Brain microvascular endothelial cell (primary cell): ENCODE data around the gene PSEN1.

Experiments
- DNase-seq: peaks from one replicate; pipeline ENCODE4 v3.0.0-alpha.2; 2020
- H3K27ac ChIP-seq: fragments of 250-450 bp; sonication (Bioruptor Pico); 2 replicates; pipeline ENCODE4 v1.5.1; 2020; ENCODE audit warnings: mild to moderate bottlenecking, moderate library complexity
- H3K27me3 ChIP-seq: fragments of 250-450 bp; sonication (Bioruptor Pico); replicated peaks from 2 replicates; pipeline ENCODE4 v1.5.1; 2020; ENCODE audit warnings: mild to moderate bottlenecking
- H3K36me3 ChIP-seq: fragments of 250-450 bp; sonication (Bioruptor Pico); replicated peaks from 2 replicates; pipeline ENCODE4 v1.5.1; 2020; ENCODE audit warnings: mild to moderate bottlenecking
- H3K4me3 ChIP-seq: 2 replicates; pipeline ENCODE4 v1.5.1; 2011; ENCODE audit warnings: low read depth, mild to moderate bottlenecking, control low read depth, low read length, moderate library complexity
- in situ Hi-C: cut with HindIII; loops from 2 replicates; pipeline ENCODE4 v1.10.0; 2017; ENCODE audit warnings: low sequenced_read_pairs, low pct_ligation_motif_present
- TF ChIP-seq, protein P1 (sequence below): IDR thresholded peaks from 2 replicates; pipeline ENCODE4 v1.5.1; 2011; ENCODE audit warnings: low read depth, mild to moderate bottlenecking, moderate library complexity, low read length, control low read depth, inconsistent platforms; ENCODE audit errors: missing control alignments

PSEN1 gene

DNA sequence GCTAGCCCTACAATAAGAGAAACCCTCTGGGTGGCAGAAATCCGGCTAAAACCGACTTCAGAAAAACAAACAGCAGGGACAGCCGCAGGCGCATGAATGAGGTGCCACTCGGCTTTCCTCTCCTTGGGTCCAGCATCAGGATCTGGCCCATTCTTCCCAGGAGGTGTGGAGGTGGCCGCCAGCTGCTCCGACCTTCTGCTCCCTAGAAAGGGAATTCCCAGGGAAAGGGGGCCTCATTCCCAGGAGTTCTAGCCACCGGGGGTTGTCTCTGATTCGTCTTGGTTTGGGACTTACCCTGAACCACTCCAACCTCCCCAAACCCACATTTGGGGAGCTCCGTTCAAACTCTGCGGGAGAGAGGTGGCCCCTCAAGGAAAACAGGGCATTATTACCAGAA lies 114.0 kb downstream of the PSEN1 start:
- Histone ChIP-seq H3K4me3 (no peak overlapping the region), H3K27ac (no peak overlapping the region), H3K36me3 (no peaks in the 10 kb centered on the region), H3K27me3 (no peaks in the 10 kb centered on the region)
- TF ChIP-seq, protein P1, sequence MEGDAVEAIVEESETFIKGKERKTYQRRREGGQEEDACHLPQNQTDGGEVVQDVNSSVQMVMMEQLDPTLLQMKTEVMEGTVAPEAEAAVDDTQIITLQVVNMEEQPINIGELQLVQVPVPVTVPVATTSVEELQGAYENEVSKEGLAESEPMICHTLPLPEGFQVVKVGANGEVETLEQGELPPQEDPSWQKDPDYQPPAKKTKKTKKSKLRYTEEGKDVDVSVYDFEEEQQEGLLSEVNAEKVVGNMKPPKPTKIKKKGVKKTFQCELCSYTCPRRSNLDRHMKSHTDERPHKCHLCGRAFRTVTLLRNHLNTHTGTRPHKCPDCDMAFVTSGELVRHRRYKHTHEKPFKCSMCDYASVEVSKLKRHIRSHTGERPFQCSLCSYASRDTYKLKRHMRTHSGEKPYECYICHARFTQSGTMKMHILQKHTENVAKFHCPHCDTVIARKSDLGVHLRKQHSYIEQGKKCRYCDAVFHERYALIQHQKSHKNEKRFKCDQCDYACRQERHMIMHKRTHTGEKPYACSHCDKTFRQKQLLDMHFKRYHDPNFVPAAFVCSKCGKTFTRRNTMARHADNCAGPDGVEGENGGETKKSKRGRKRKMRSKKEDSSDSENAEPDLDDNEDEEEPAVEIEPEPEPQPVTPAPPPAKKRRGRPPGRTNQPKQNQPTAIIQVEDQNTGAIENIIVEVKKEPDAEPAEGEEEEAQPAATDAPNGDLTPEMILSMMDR: no peak
- DNase-seq: no peak
- in situ Hi-C loops: no loop called here

DNA sequence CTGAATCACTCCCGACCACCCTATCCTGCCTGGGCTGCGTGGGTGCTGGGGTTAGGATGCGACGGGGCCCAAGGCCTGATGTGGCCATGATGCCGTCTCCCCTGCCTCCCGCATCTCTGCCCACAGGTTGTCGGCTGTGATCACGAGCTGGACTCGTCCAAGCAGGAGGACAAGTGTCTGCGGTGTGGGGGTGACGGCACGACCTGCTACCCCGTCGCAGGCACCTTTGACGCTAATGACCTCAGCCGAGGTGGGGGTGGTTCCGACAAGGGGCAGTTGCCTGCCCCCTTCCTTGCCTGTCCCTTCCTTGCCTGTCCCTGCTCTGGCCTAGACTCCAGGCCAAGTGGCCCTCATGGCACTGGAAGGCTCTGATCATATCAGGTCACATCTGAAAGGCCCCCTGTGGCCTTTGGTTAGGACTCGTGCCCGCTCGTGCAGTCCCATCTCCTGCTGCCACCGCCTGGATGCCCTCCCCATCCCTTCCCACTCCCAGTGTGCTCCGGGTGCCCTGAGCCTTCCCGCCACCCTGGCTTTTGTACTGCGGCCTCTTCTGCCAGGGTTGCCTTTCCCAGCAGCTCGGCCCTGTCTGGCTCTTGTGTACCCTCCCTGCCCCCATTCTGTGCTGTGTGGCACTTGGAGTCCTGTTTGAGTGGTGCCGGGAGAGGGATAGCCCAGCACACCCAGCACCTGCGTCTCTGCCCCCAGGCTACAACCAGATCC lies 114.6 kb downstream of the PSEN1 start:
- H3K27me3 ChIP-seq: no peaks in the 10 kb centered on the region
- H3K4me3 ChIP-seq: no peak overlapping the region
- in situ Hi-C loops: no loop called here
- H3K36me3 ChIP-seq: no peaks in the 10 kb centered on the region
- TF ChIP-seq, protein P1: no peak
- DNase-seq: no peak
- H3K27ac ChIP-seq: no peak overlapping the region

DNA sequence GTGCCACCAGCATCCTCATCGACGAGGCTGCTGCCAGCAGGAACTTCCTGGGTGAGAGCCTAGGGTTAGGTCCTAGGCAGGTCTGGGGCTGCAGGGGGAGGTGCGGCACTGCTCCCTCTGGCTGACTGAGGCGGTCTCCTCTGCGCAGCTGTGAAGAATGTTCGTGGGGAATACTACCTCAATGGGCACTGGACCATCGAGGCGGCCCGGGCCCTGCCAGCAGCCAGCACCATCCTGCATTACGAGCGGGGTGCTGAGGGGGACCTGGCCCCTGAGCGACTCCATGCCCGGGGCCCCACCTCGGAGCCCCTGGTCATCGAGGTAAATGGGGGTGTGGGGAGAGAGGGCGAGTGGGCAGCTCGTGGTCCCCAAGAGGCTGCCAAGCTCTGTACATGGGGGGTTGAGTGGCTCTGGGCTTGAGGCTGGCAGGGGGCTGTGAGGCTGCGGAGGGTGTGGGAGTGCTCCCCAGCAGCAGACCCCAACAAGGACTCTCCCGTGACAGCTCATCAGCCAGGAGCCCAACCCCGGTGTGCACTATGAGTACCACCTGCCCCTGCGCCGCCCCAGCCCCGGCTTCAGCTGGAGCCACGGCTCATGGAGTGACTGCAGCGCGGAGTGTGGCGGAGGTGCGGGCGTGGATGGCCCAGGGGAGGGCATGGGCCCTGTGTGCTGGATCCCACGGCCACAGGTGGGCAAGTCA lies 115.4 kb downstream of the PSEN1 start:
- H3K4me3 ChIP-seq: no peak overlapping the region
- DNase-seq: no peak
- H3K27me3 ChIP-seq: no peaks in the 10 kb centered on the region
- in situ Hi-C loops: no loop called here
- TF ChIP-seq, protein P1: no peak
- no peak overlapping the region for H3K27ac ChIP-seq
- H3K36me3 ChIP-seq: no peaks in the 10 kb centered on the region

DNA sequence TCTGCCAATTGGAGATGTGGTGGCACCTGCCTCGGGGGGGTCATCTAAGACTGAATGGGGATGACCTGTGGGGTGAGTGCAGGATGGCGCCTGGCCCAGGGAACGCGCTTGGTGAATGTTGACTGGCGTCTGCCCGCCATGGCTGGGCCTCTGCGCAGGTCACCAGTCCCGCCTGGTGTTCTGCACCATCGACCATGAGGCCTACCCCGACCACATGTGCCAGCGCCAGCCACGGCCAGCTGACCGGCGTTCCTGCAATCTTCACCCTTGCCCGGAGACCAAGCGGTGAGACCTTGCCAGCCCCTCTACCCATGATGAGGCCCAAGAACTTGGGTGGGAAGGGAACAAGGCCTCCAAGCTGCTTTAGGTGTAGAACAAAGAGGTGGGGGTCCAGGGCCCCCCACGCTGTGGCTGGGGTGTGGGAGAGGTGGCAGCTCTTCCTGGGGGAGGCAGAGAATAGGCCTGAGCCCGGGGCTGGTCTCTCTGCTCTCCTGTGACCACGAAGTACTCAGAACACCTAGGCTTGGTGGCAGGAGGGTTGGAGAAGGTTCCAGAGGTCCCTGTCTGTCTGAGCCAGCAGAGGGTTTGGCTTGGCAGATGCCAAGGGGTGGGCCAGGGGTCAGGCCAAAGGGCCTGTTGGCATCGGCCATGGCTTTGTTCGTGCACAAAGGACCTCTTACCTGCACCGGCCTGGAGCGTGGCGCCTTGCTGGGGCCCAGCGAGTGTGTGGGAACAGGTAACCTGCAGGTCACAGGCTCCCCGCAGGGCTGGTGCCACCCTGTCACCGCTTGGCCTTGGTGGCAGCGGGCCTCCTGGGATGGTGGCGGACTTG lies 116.4 kb downstream of the PSEN1 start:
- DNase-seq: no peak
- TF ChIP-seq, protein P1: no peak
- in situ Hi-C loops: no loop called here
- H3K27me3 ChIP-seq: no peaks in the 10 kb centered on the region
- no peak overlapping the region for H3K4me3 ChIP-seq
- H3K36me3 ChIP-seq: no peaks in the 10 kb centered on the region
- no peak overlapping the region for H3K27ac ChIP-seq

DNA sequence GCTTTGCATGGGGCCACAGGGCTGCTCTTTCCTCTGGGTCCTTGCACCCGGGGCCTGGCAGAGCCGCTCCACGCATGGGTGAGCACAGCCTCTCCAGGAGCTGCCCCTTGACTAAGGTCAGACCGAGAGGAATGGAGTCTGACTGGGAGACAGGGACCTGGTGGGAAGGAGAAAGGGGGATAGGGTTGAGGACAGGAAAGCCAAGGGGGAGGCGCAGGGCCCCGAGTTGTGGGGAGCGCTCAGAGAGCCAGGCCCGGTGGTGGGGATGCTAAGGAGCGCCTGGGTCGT lies 117.0 kb downstream of the PSEN1 start:
- in situ Hi-C loops: no loop called here
- Histone ChIP-seq H3K27me3 (no peaks in the 10 kb centered on the region), H3K4me3 (no peak overlapping the region), H3K36me3 (no peaks in the 10 kb centered on the region), H3K27ac (no peak overlapping the region)
- DNase-seq: no peak
- TF ChIP-seq, protein P1: no peak
